Liver (tissue), 3 donors: Measurements from ENCODE around the gene INSIG2.
A peak's percentile ranks its signal among the peaks of the same experiment; 100 is the strongest.

Experiments used
- CTCF ChIP-seq: fragments of 150-350 bp; IDR thresholded peaks from 2 replicates; pipeline ENCODE4 v1.5.1; 2017; ENCODE audit warnings: improper control_type of control experiment, low read depth, low read length; ENCODE audit not compliant: missing input control
- EGR1 ChIP-seq, 2 donors: IDR thresholded peaks; 2 replicates each; pipeline ENCODE4 v1.6.1; 2016 to 2018; ENCODE audit warnings: antibody characterized with exemption in 2 of 2, low read depth in 2 of 2
- GABPA ChIP-seq, 2 donors: IDR thresholded peaks in 1 of 2; conservative IDR thresholded peaks in 1 of 2; 2 replicates each; pipeline ENCODE4 v1.6.1; 2016; ENCODE audit warnings: antibody characterized with exemption in 2 of 2, mild to moderate bottlenecking in 1 of 2, moderate library complexity in 1 of 2
- JUND ChIP-seq, 2 donors: IDR thresholded peaks; 2 replicates each; pipeline ENCODE4 v1.6.1; 2016; ENCODE audit warnings: antibody characterized with exemption in 2 of 2
- MAX ChIP-seq: IDR thresholded peaks from 2 replicates; pipeline ENCODE4 v1.6.1; 2016; ENCODE audit warnings: antibody characterized with exemption
- NR2F2 ChIP-seq: IDR thresholded peaks from 2 replicates; pipeline ENCODE4 v1.6.1; 2016; ENCODE audit warnings: antibody characterized with exemption
- RAD21 ChIP-seq, 2 donors: IDR thresholded peaks; 2 replicates each; pipeline ENCODE4 v1.6.1; 2016; ENCODE audit warnings: antibody characterized with exemption in 2 of 2, mild to moderate bottlenecking in 2 of 2
- REST ChIP-seq: IDR thresholded peaks from 2 replicates; pipeline ENCODE4 v1.6.1; 2016; ENCODE audit warnings: antibody characterized with exemption, mild to moderate bottlenecking
- RXRA ChIP-seq, 2 donors: IDR thresholded peaks; 2 replicates each; pipeline ENCODE4 v1.6.1; 2017 to 2018; ENCODE audit warnings: antibody characterized with exemption in 2 of 2, mild to moderate bottlenecking in 1 of 2
- SP1 ChIP-seq: IDR thresholded peaks from 2 replicates; pipeline ENCODE4 v1.6.1; 2018; ENCODE audit warnings: antibody characterized with exemption, mild to moderate bottlenecking
- TAF1 ChIP-seq: conservative IDR thresholded peaks from 2 replicates; pipeline ENCODE4 v1.6.1; 2016; ENCODE audit warnings: antibody characterized with exemption, mild to moderate bottlenecking
- YY1 ChIP-seq: IDR thresholded peaks from 2 replicates; pipeline ENCODE4 v1.6.1; 2016; ENCODE audit warnings: antibody characterized with exemption, mild to moderate bottlenecking
- ZBTB33 ChIP-seq: IDR thresholded peaks from 2 replicates; pipeline ENCODE4 v1.6.1; 2016; ENCODE audit warnings: antibody characterized with exemption
- donor health status: healthy.
- donor health status: healthy.

- no peak for TF ChIP-seq YY1
- TF ChIP-seq RAD21 (IDR thresholded peaks at IDR 0.05) = peak; percentile 94 to 95
- TF ChIP-seq REST = no peak
- peak; percentile 69 for TF ChIP-seq CTCF
- TF ChIP-seq SP1 = no peak
- no peak for TF ChIP-seq TAF1
- TF ChIP-seq ZBTB33 = no peak
- TF ChIP-seq NR2F2 = no peak
- no peak for TF ChIP-seq EGR1 (IDR thresholded peaks at IDR 0.05; ENCODE audit: low read depth in 2 of 2)
- TF ChIP-seq GABPA (IDR thresholded peaks at IDR 0.05 in 1 of 2, conservative IDR thresholded peaks at IDR 0.05 in 1 of 2) = no peak
- TF ChIP-seq JUND (IDR thresholded peaks at IDR 0.05) = no peak
- TF ChIP-seq MAX = no peak
- no peak for TF ChIP-seq RXRA (IDR thresholded peaks at IDR 0.05)
Measured at GRCh38 chr2:118046634-118047210, 41.5 kb upstream of the INSIG2 start.
